ENCODE results near the gene SLC2A13.

DNA sequence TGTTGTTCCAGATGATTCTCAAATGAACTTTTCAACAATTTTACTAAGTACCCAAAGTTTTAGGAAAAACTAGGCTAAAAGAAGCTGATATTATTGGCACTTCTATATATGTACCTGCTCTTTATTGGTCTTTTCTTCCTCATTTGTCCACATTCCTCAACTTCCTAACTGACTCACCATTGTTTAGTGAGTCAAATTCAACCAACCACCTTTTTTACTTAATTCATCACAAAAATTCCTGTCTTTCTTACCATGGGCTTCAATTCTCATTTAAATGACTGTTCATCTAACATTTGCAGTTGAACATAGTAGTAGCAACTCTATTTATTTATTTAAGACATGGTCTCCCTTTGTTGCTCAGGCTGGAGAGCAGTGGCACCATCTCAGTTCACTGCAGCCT is 47.6 kb upstream of the SLC2A13 start:
- TF ChIP-seq POLR2A (IDR thresholded peaks at IDR 0.05) (no peak), CTCF (IDR thresholded peaks at IDR 0.05 in 4 of 5, conservative IDR thresholded peaks at IDR 0.05 in 1 of 5) (no peak)
